ENCODE results near the gene ATP10A. TPM values are rescaled to one million over a fixed set of nuclear protein-coding genes. Genes with fewer than 3 reads are reported as not detected.

Gene ATP10A
- total RNA-seq, 1 experiment from 2014 or later, result 3.9 TPM

- Histone ChIP-seq H3K79me2 (ENCODE audit: insufficient read depth, low read length) (no peaks in the 10 kb centered on the region), H3K56ac (ENCODE audit: insufficient read length, low read depth, low read length) (no peak overlapping the region), H4K8ac (replicated peaks; ENCODE audit: insufficient read length, low read depth, low read length) (no peak overlapping the region), H3T11ph (ENCODE audit: low read length) (no peak overlapping the region), H3K27me3 (ENCODE audit: insufficient read depth, low read length) (no peaks in the 10 kb centered on the region), H3K4me2 (ENCODE audit: insufficient read depth, insufficient read length, low read length) (no peak overlapping the region), H4K5ac (ENCODE audit: insufficient read length, low read depth, low read length) (no peak overlapping the region), H3K4ac (ENCODE audit: low read depth, low read length) (no peak overlapping the region), H2BK20ac (ENCODE audit: low read depth, low read length, poor library complexity, severe bottlenecking) (no peak overlapping the region), H2BK15ac (ENCODE audit: low read depth, low read length) (no peak overlapping the region), H3K9me3 (ENCODE audit: control insufficient read depth, low read depth, low read length) (no peaks in the 10 kb centered on the region), H2AFZ (ENCODE audit: low read length) (no peak overlapping the region), H2BK5ac (ENCODE audit: insufficient read length, low read length) (no peak overlapping the region), H3K18ac (ENCODE audit: insufficient read length, low read depth, low read length) (no peak overlapping the region), H4K20me1 (ENCODE audit: control insufficient read depth, insufficient read depth, insufficient read length) (no peaks in the 10 kb centered on the region), H3K79me1 (ENCODE audit: insufficient read depth, low read depth, low read length, poor library complexity, severe bottlenecking) (no peaks in the 10 kb centered on the region), H3K27ac (ENCODE audit: insufficient read length, low read depth, low read length) (no peak overlapping the region), H2AK5ac (ENCODE audit: insufficient read length, low read length) (no peak overlapping the region), H3K23me2 (ENCODE audit: insufficient read length, low read depth, low read length, poor library complexity, severe bottlenecking) (no peaks in the 10 kb centered on the region), H2BK120ac (ENCODE audit: low read depth, low read length, poor library complexity, severe bottlenecking) (no peak overlapping the region), H4K91ac (ENCODE audit: insufficient read length, low read depth, low read length) (no peak overlapping the region), H2BK12ac (ENCODE audit: insufficient read length, low read depth, low read length) (no peak overlapping the region), H3K23ac (ENCODE audit: insufficient read length, low read depth, low read length) (no peak overlapping the region), H3K9ac (ENCODE audit: extremely low read depth, insufficient read length, low read length) (no peak overlapping the region), H3K4me1 (ENCODE audit: insufficient read depth, low read length) (peaks cover 25% of the 10 kb centered on the region), H3K14ac (ENCODE audit: insufficient read depth, low read length) (no peak overlapping the region)
- Mint-ChIP-seq H3K36me3 (ENCODE audit: insufficient read depth in 1 of 3, low read depth in 3 of 3) (peaks cover 0 to 2% (median 0%) of the 10 kb centered on the region in 3 experiments; a peak in 1 of 7 replicates), H3K27me3 (ENCODE audit: low read depth) (peaks cover 20% of the 10 kb centered on the region), H3K4me1 (peaks cover 56 to 62% of the 10 kb centered on the region in 2 experiments), H3K27ac (peak overlapping the region in 1 of 3 experiments; percentile 49; a peak in 1 of 7 replicates), H3K9me3 (no peaks in the 10 kb centered on the region; a peak in 2 of 5 replicates), H3K4me3 (no peak overlapping the region)
- no CpG with 5 or more reads among the region's 9 CpGs for WGBS (ENCODE audit: extremely low coverage, insufficient read length, low lambda C conversion rate)
- DNase-seq, result no peak
- no peak for TF ChIP-seq CTCF (conservative IDR thresholded peaks at IDR 0.05)
Measured at GRCh38 chr15:25673351-25673750, 189.8 kb downstream of the ATP10A start.
